Endothelial cell of umbilical vein (primary cell): ENCODE data around the gene KRT15. TPM values are rescaled to one million over a fixed set of nuclear protein-coding genes. Genes with fewer than 3 reads are reported as not detected.

Experiments
- BruUV-seq: library from RNA; stranded (reverse); fragments of 400-500 nt; replicated peaks from 2 replicates; lab custom pipeline; 2021; lab: Mats Ljungman, UMichigan
- CTCF ChIA-PET: fragments of 300-600, 350-600 bp; sonication (Branson Sonifier 250); formaldehyde crosslinking; loops from one replicate; lab custom pipeline; 2021; ENCODE audit warnings: antibody characterized with exemption, inconsistent platforms; lab: Charles Lee
- POLR2A ChIA-PET: fragments of 300-600, 350-600 bp; sonication (Branson Sonifier 250); formaldehyde crosslinking; loops from one replicate; lab custom pipeline; 2021; ENCODE audit warnings: antibody characterized with exemption, inconsistent platforms; lab: Charles Lee
- DNase-seq: peaks from one replicate; pipeline ENCODE4 v3.0.0-alpha.2; 2011; ENCODE audit warnings: low read depth, low spot score
- FAIRE-seq: peaks from 2 replicates; lab custom pipeline; 2011; peaks lifted over from hg19 to GRCh38; lab: Jason Lieb, UNC
- H2AFZ ChIP-seq: 2 replicates; pipeline ENCODE4 v1.6.0; 2012; ENCODE audit warnings: low read depth, low read length, control low read depth, inconsistent platforms
- H3K27ac ChIP-seq: 2 replicates; pipeline ENCODE4 v1.5.1; 2011; ENCODE audit warnings: low read depth, mild to moderate bottlenecking, control low read depth, low read length, moderate library complexity; ENCODE audit not compliant: insufficient read depth
- H3K27me3 ChIP-seq, 2 experiments: 2 replicates each; pipeline versions ENCODE4 v1.6.0 to v1.6.1; 2011; ENCODE audit warnings: low read length in 2 of 2, mixed read lengths in 1 of 2; ENCODE audit not compliant: control insufficient read depth in 2 of 2, insufficient read depth in 2 of 2
- H3K36me3 ChIP-seq, 2 experiments: 2 replicates in 1 of 2; 3 replicates in 1 of 2; pipeline ENCODE4 v1.5.1; 2011; ENCODE audit warnings: low read length in 2 of 2, mild to moderate bottlenecking in 1 of 2, moderate library complexity in 1 of 2; ENCODE audit not compliant: control insufficient read depth in 2 of 2, insufficient read depth in 2 of 2; ENCODE audit errors: extremely low read depth in 1 of 2
- H3K4me1 ChIP-seq: 3 replicates; pipeline ENCODE4 v1.5.1; 2011; ENCODE audit warnings: mild to moderate bottlenecking, low read length; ENCODE audit not compliant: control insufficient read depth, insufficient read depth; ENCODE audit errors: extremely low read depth
- H3K4me2 ChIP-seq: 2 replicates; pipeline ENCODE4 v1.6.1; 2011; ENCODE audit warnings: low read length, control low read depth, mixed read lengths; ENCODE audit not compliant: insufficient read depth
- H3K4me3 ChIP-seq, 3 experiments: fragments of 200-600 bp in 1 of 3; sonication (generic), shearing (Covaris generic) in 1 of 3; replicated peaks in 1 of 3; 2 replicates each; pipeline ENCODE4 v1.5.1; 2011 to 2016; ENCODE audit warnings: control low read depth in 3 of 3, low read length in 3 of 3, mild to moderate bottlenecking in 2 of 3, inconsistent platforms in 1 of 3, low read depth in 1 of 3, moderate library complexity in 1 of 3; ENCODE audit not compliant: insufficient read depth in 1 of 3
- H3K79me2 ChIP-seq: 2 replicates; pipeline ENCODE4 v1.6.0; 2012; ENCODE audit warnings: low read length, inconsistent platforms; ENCODE audit not compliant: control insufficient read depth, insufficient read depth
- H3K9ac ChIP-seq: replicated peaks from 2 replicates; pipeline ENCODE3; 2011; ENCODE audit warnings: low read length, control low read depth; ENCODE audit not compliant: insufficient read depth; ENCODE audit errors: extremely low read depth
- H3K9me1 ChIP-seq: replicated peaks from 3 replicates; pipeline ENCODE4 v1.6.0; 2011; ENCODE audit warnings: mild to moderate bottlenecking, low read length; ENCODE audit not compliant: control insufficient read depth, insufficient read depth; ENCODE audit errors: extremely low read depth
- H3K9me3 ChIP-seq: replicated peaks from 2 replicates; pipeline ENCODE4 v1.5.1; 2012; ENCODE audit warnings: low read length, inconsistent platforms; ENCODE audit not compliant: control insufficient read depth, insufficient read depth
- H4K20me1 ChIP-seq: replicated peaks from 2 replicates; pipeline ENCODE3; 2011; ENCODE audit warnings: mild to moderate bottlenecking, low read length; ENCODE audit not compliant: control insufficient read depth, insufficient read depth; ENCODE audit errors: extremely low read depth
- CTCF ChIP-seq, 2 donors: IDR thresholded peaks; 1 replicate in 1 of 2; 2 replicates in 1 of 2; pipeline ENCODE4 v1.5.1; 2011; ENCODE audit warnings: low read length in 2 of 2, mild to moderate bottlenecking in 2 of 2, moderate library complexity in 2 of 2, control low read depth in 1 of 2, inconsistent platforms in 1 of 2, low read depth in 1 of 2; ENCODE audit not compliant: insufficient read depth in 1 of 2; ENCODE audit errors: extremely low read depth in 1 of 2
- FOS ChIP-seq: IDR thresholded peaks from 2 replicates; pipeline ENCODE4 v1.6.1; 2011; ENCODE audit warnings: mild to moderate bottlenecking, low read length, moderate library complexity, borderline replicate concordance; ENCODE audit not compliant: insufficient read depth
- POLR2A ChIP-seq: IDR thresholded peaks from 2 replicates; pipeline ENCODE4 v1.6.1; 2012; ENCODE audit warnings: low read depth, mild to moderate bottlenecking, control low read depth, low read length
- POLR2AphosphoS5 ChIP-seq: IDR thresholded peaks from 2 replicates; pipeline ENCODE4 v1.6.1; 2012; ENCODE audit warnings: low read depth, mild to moderate bottlenecking, control low read depth, low read length, moderate library complexity; ENCODE audit not compliant: insufficient read depth
- dilution Hi-C: fragments of 300-500 bp; cut with MboI; formaldehyde crosslinking; loops from one replicate; pipeline ENCODE4 v1.15.0; 2019; ENCODE audit warnings: low sequenced_read_pairs; ENCODE audit not compliant: extremely low pct_ligation_motif_present
- intact Hi-C: fragments of 100-400 bp; cut with micrococcal nuclease; formaldehyde crosslinking; loops from one replicate; pipeline ENCODE4 v1.10.0; 2022
- polyA plus RNA-seq, 4 experiments: library from polyadenylated mRNA; depleted of rRNA in 3 of 4; stranded (reverse) in 3 of 4; unstranded in 1 of 4; fragments of >200 nt; gene quantifications; 2 replicates each; pipeline versions ENCODE4 v1.2.1 to v1.2.3, GENCODE V29; 2011 to 2012; ENCODE audit warnings: missing spikeins in 1 of 4
- total RNA-seq: library from RNA; stranded (reverse); gene quantifications from 2 replicates; pipeline ENCODE4 v1.2.3, GENCODE V29; 2021

KRT15 gene
- total and polyA plus RNA-seq, 2 donors (not counting 3 experiments of a cell fraction or from before 2014, with no cell fraction given): 0.68 to 2.8 TPM

DNA sequence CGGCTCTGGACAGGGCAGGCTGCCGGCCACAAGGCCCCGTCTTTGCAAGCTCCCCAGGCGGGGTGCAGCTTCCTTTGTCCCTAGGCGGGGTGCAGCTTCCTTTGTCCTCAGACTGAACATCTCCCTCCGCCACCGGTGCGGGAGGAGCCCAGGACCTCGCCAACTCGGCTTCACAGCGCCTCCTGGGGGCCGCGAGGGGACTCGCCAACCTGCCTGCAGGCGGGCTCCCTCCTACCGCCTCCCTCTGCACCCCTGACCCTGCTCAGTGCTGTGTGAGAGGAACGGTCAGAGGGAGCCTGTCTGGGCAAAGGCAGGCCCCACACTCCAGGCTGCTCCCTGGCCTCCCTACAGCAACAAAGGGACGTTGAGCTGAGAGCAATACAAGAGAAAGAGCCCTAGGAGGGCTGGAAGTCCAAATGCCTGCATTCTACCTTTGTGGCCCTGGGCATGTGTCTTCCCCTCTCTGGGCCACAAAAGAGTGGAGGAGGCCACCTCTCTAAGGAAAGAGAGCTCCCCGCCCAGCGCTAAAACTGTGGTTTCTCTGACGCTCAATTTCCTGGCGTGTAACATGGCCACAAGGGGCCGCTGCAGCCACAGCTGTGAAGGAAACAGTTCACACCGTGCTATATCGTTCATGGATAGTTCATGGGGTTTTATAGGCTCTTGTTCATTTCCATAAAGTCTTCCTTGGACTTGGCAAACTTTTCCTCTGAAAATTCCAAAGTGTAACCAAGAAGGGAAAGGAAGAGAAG is 30.3 kb upstream of the KRT15 start:
- peak overlapping the region; percentile 29 for H3K9ac ChIP-seq
- CTCF ChIA-PET: interaction anchor here (0.6 to 9.2 kb wide), 84 partner anchors 9 to 933 kb away, joined by 3 to 369 read pairs (median 5); partner anchors contain the start of genes EIF1, KRT13, KRT15 and KRT19
- TF ChIP-seq POLR2AphosphoS5 (peak; percentile 44), POLR2A (peak; percentile 39), FOS (no peak), CTCF (IDR thresholded peaks at IDR 0.05; ENCODE audit: extremely low read depth in 1 of 2, insufficient read depth in 1 of 2, low read depth in 1 of 2, low read length in 2 of 2) (peak; percentile 68 to 95)
- H3K4me2 ChIP-seq: peak overlapping the region; percentile 66
- no peaks in the 10 kb centered on the region for H3K9me3 ChIP-seq
- peak overlapping the region; percentile 74 for H3K27ac ChIP-seq
- intact Hi-C loops: loop anchor here (1.0 to 5.0 kb wide), 11 partner anchors 19 to 747 kb away; no protein-coding TSS in a partner anchor
- dilution Hi-C loops: no loop called here
- H4K20me1 ChIP-seq: no peaks in the 10 kb centered on the region
- H2AFZ ChIP-seq: peak overlapping the region; percentile 93
- H3K4me3 ChIP-seq: peak overlapping the region in 2 of 3 experiments; percentile 20 to 23
- no peaks in the 10 kb centered on the region for H3K27me3 ChIP-seq
- DNase-seq (peak; percentile 74), FAIRE-seq (peak; percentile 94)
- H3K4me1 ChIP-seq: peaks cover 19% of the 10 kb centered on the region
- POLR2A ChIA-PET: interaction anchor here (2.2 kb wide), 1 partner anchor 28 kb away, joined by 6 read pairs; no protein-coding TSS in a partner anchor
- no TSS peak for BruUV-seq
- H3K9me1 ChIP-seq: no peaks in the 10 kb centered on the region
- H3K79me2 ChIP-seq: no peaks in the 10 kb centered on the region
- no peaks in the 10 kb centered on the region for H3K36me3 ChIP-seq
